C4-2B (cell line): ENCODE measurements around the gene PHYKPL.

Experiments used
- ZFX ChIP-seq: fragments of 450-650 bp; IDR thresholded peaks from 2 replicates; pipeline ENCODE4 v1.6.1; 2017
- TF ChIP-seq, protein P1 (sequence below): fragments of 450-650 bp; conservative IDR thresholded peaks from 2 replicates; pipeline ENCODE4 v1.5.1; 2017; ENCODE audit warnings: mild to moderate bottlenecking

DNA sequence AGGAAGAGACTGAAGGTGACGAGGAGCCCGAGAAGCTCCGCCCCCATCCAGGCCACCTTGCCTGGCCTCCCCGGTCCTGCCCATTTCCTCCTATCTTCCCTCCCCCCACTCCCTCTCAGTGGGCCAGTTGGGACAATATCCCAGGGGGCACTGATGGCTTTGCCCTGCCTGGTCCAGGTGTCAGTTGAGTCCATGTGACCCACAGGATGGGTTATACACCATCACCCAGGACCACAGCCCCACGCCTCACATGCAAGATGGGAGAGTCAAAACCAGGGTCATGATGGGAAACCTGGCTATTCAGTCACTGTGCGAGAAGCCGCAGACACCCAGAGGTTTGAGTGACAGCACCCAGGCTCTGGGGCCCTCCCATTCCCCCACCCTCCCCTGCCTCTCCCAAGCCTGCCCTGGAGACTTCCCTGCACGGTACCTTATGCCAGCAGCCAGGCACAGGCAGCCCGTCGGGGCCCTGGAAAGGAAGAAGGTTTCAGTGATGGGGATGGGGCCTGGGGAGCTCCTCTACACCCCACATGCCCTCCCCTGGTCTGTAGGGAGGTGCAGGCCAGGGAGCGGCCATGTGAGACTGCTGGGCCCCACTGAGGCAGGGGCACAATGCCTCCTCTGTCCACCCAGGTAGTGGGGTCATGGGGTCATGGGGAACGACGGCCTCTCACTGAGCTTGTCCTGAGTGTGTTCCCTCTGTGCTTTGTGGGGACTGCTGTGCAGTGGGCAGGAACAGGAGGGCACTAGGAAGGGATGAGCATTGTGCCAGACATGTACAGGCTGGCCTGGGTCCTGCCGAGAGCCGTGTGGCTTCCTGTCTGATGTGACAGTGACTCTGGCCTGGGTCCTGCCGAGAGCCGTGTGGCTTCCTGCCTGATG lies 6.3 kb upstream of the PHYKPL start:
- TF ChIP-seq, protein P1, sequence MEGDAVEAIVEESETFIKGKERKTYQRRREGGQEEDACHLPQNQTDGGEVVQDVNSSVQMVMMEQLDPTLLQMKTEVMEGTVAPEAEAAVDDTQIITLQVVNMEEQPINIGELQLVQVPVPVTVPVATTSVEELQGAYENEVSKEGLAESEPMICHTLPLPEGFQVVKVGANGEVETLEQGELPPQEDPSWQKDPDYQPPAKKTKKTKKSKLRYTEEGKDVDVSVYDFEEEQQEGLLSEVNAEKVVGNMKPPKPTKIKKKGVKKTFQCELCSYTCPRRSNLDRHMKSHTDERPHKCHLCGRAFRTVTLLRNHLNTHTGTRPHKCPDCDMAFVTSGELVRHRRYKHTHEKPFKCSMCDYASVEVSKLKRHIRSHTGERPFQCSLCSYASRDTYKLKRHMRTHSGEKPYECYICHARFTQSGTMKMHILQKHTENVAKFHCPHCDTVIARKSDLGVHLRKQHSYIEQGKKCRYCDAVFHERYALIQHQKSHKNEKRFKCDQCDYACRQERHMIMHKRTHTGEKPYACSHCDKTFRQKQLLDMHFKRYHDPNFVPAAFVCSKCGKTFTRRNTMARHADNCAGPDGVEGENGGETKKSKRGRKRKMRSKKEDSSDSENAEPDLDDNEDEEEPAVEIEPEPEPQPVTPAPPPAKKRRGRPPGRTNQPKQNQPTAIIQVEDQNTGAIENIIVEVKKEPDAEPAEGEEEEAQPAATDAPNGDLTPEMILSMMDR, result no peak
- no peak for TF ChIP-seq ZFX
